Glomerular visceral epithelial cell (primary cell): ENCODE data around the gene RSPH6A.

Source experiments
- DNase-seq: peaks from one replicate; pipeline ENCODE4 v3.0.0-alpha.2; 2016; ENCODE audit errors: extremely low spot score

The RSPH6A gene

GRCh38 chr19:45814851-45815480 is at the start of gene RSPH6A:
Gene RSPH6A, minus strand, starts transcription at chr19:45815308. Its CDS starts 132 bp downstream, at chr19:45815176.
- DNase-seq: no peak

GRCh38 chr19:45864629-45865082 is 49.5 kb upstream of the RSPH6A start:
- DNase-seq: no peak

GRCh38 chr19:45863840-45864628 is 48.9 kb upstream of the RSPH6A start, which contains the start of gene FOXA3:
Gene FOXA3, plus strand, starts transcription at chr19:45864326. Its CDS starts 131 bp downstream, at chr19:45864457.
- DNase-seq: peak; percentile 69

GRCh38 chr19:45863335-45863839 is 48.3 kb upstream of the RSPH6A start:
- DNase-seq: no peak

- DNase-seq: peak; percentile 99
These were observed 47.6 kb upstream of the RSPH6A start, which contains the start of gene SYMPK for GRCh38 chr19:45862564-45863334. Gene SYMPK, minus strand, starts transcription at chr19:45863147. Its CDS starts 8,652 bp downstream, at chr19:45854495.

- no peak for DNase-seq
These were observed 47.1 kb upstream of the RSPH6A start for GRCh38 chr19:45862271-45862563.

- DNase-seq: no peak
These were observed 45.5 kb upstream of the RSPH6A start for GRCh38 chr19:45860359-45861259.

- DNase-seq: no peak
These were observed 39.2 kb upstream of the RSPH6A start for GRCh38 chr19:45854167-45854778.

- DNase-seq: no peak
These were observed 37.9 kb upstream of the RSPH6A start for GRCh38 chr19:45852983-45853382.

- no peak for DNase-seq
These were observed 37.1 kb upstream of the RSPH6A start for GRCh38 chr19:45852145-45852750.

- no peak for DNase-seq
These were observed 33.8 kb upstream of the RSPH6A start for GRCh38 chr19:45848922-45849321.

- DNase-seq: no peak
These were observed 32.6 kb upstream of the RSPH6A start for GRCh38 chr19:45847663-45848062.

GRCh38 chr19:45842198-45842597 is 27.1 kb upstream of the RSPH6A start:
- no peak for DNase-seq

- no peak for DNase-seq
These were observed 19.9 kb upstream of the RSPH6A start for GRCh38 chr19:45834970-45835369.

GRCh38 chr19:45828945-45829344 is 13.8 kb upstream of the RSPH6A start:
- DNase-seq: no peak

GRCh38 chr19:45828523-45828922 is 13.4 kb upstream of the RSPH6A start:
- no peak for DNase-seq

GRCh38 chr19:45827459-45828093 is 12.5 kb upstream of the RSPH6A start:
- DNase-seq: no peak

- no peak for DNase-seq
These were observed 11.8 kb upstream of the RSPH6A start for GRCh38 chr19:45826934-45827333.
